ENCODE measurements around the gene GDAP1L1. TPM values are rescaled to one million over a fixed set of nuclear protein-coding genes. Genes with fewer than 3 reads are reported as not detected.
"Not testable (repeated sequence)": the region's sequence is repeated elsewhere in the genome, so short reads cannot be mapped to it uniquely, and the experiment has no call there.

Gene GDAP1L1
- total RNA-seq, 1 experiment from 2014 or later: 0.37 TPM

GRCh38 chr20:44324343-44324742, 77.2 kb downstream of the GDAP1L1 start:
- DNase-seq (ENCODE audit: low read depth): peak; percentile 35
- in situ Hi-C loops (cut with HindIII; ENCODE audit: low pct_unique_long_range_greater_than_20kb, low sequenced_read_pairs): no loop called here

GRCh38 chr20:44326391-44327159, 79.5 kb downstream of the GDAP1L1 start:
- no peak for DNase-seq (ENCODE audit: low read depth)
- in situ Hi-C loops (cut with HindIII; ENCODE audit: low pct_unique_long_range_greater_than_20kb, low sequenced_read_pairs): no loop called here

- DNase-seq (ENCODE audit: low read depth); in situ Hi-C loops (cut with HindIII; ENCODE audit: low pct_unique_long_range_greater_than_20kb, low sequenced_read_pairs): not testable (repeated sequence)
Measured at GRCh38 chr20:44327748-44328147, 80.6 kb downstream of the GDAP1L1 start.

GRCh38 chr20:44328428-44328827, 81.3 kb downstream of the GDAP1L1 start:
- in situ Hi-C loops (cut with HindIII; ENCODE audit: low pct_unique_long_range_greater_than_20kb, low sequenced_read_pairs): no loop called here
- no peak for DNase-seq (ENCODE audit: low read depth)

Other genes with a start within 250 kb of the GDAP1L1 start
- 0.57 TPM in 1 of 2 replicates, not detected in the other for gene JPH2, start 60.1 kb upstream of the GDAP1L1 start, total RNA-seq (2014; rRNA removed; shearing (Covaris generic); ENCODE audit: low replicate concordance)
- 72.4 and 79.6 TPM in 2 replicates for gene OSER1, start 36.5 kb upstream of the GDAP1L1 start, total RNA-seq (2014; rRNA removed; shearing (Covaris generic); ENCODE audit: low replicate concordance)
- 5.0 and 6.9 TPM in 2 replicates for gene FITM2, start 63.9 kb downstream of the GDAP1L1 start, total RNA-seq (2014; rRNA removed; shearing (Covaris generic); ENCODE audit: low replicate concordance)
- gene R3HDML, start 89.7 kb downstream of the GDAP1L1 start, total RNA-seq (2014; rRNA removed; shearing (Covaris generic); ENCODE audit: low replicate concordance): not detected in 2 replicates
- not detected in 2 replicates for gene HNF4A, start 108.4 kb downstream of the GDAP1L1 start, total RNA-seq (2014; rRNA removed; shearing (Covaris generic); ENCODE audit: low replicate concordance)
- gene TTPAL, start 228.6 kb downstream of the GDAP1L1 start, total RNA-seq (2014; rRNA removed; shearing (Covaris generic); ENCODE audit: low replicate concordance): 4.5 and 5.2 TPM in 2 replicates

All from Caki2 (cell line).